Measurements from ENCODE around the gene PAX2. TPM values are rescaled to one million over a fixed set of nuclear protein-coding genes. Genes with fewer than 3 reads are reported as not detected.

The PAX2 gene
- total RNA-seq, 4 donors from 2014 or later: not detected

DNA sequence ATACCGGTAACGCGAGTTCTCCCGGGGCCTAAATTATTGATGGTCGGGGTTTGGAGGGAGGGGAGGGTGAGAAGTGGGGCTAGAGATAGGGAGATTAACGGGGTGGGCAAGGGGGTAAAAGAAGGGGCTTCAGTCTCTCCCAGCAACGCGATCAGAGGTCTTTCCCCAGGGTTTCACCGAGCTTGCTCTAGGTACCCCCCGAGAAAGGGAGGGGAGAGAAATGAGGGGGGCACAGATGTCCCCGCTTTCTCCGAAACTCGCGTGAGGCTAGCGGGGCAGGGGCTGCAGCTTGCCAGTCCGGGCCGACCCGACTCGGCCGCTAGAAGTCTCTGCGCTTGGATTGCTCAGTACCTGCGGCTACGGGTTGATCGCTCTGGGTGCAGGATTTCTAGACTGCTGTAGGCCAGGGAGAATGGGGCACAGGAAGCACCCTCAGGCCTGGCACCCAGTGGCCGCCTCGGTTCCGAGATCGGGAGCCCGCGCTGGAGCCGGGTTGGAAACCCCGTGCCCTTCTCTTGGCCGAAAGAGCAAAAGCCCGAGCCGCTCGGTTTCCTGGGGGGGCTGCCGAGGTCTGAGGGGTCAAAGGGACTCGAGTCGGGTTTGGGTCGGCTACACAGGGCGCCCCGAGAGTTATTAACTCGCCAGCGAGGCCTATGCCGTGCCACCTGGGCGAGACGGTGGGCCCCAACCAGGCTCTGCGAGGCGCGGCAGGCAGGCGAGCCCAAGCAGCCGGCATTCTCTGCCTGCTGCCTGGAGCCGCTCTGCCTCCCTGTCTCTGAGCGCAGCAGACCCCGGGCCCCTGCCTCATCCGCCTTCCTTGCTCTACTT is 3.1 kb downstream of the PAX2 start:
- H3K9me3 ChIP-seq: no peaks in the 10 kb centered on the region
- no peaks in the 10 kb centered on the region for H3K36me3 ChIP-seq
- intact Hi-C loops (cut with DNase I; ENCODE audit: low total_unique reads) (loop anchor here (10.0 kb wide), 1 partner anchor 184 kb away; no protein-coding TSS in a partner anchor), in situ Hi-C loops (cut with MboI; ENCODE audit: low pct_ligation_motif_present in 1 of 4, low pct_unique_long_range_greater_than_20kb in 1 of 4, low sequenced_read_pairs in 3 of 4) (no loop called here)
- H3K27ac ChIP-seq: no peak overlapping the region
- H3K4me1 ChIP-seq: peaks cover 14 to 46% (median 36%) of the 10 kb centered on the region in 4 donors
- peaks cover 100% of the 10 kb centered on the region for H3K27me3 ChIP-seq
- WGBS, 2 donors (ENCODE audit: low coverage in 1 of 2): 4% methylated on average over 55 of the region's 56 CpGs; no CpG with 5 or more reads in 1 of the 2 donors
- DNase-seq: no peak
- no peak overlapping the region for H3K4me3 ChIP-seq
- no peak for TF ChIP-seq POLR2A (IDR thresholded peaks at IDR 0.05)
- TF ChIP-seq EP300 (IDR thresholded peaks at IDR 0.05; ENCODE audit: low read depth): no peak
- TF ChIP-seq CTCF (IDR thresholded peaks at IDR 0.05): no peak
- TF ChIP-seq POLR2AphosphoS5 (IDR thresholded peaks at IDR 0.05): no peak

GRCh38 chr10:100749059-100749308 is 3.6 kb downstream of the PAX2 start:
- Histone ChIP-seq H3K4me3 (no peak overlapping the region), H3K4me1 (peaks cover 14 to 41% (median 35%) of the 10 kb centered on the region in 4 donors), H3K9me3 (no peaks in the 10 kb centered on the region), H3K36me3 (no peaks in the 10 kb centered on the region), H3K27ac (no peak overlapping the region), H3K27me3 (peaks cover 100% of the 10 kb centered on the region)
- in situ Hi-C loops (cut with MboI; ENCODE audit: low pct_ligation_motif_present in 1 of 4, low pct_unique_long_range_greater_than_20kb in 1 of 4, low sequenced_read_pairs in 3 of 4) (no loop called here), intact Hi-C loops (cut with DNase I; ENCODE audit: low total_unique reads) (loop anchor here (10.0 kb wide), 1 partner anchor 184 kb away; no protein-coding TSS in a partner anchor)
- no peak for DNase-seq
- no peak for TF ChIP-seq EP300 (IDR thresholded peaks at IDR 0.05; ENCODE audit: low read depth)
- TF ChIP-seq POLR2A (IDR thresholded peaks at IDR 0.05): no peak
- TF ChIP-seq POLR2AphosphoS5 (IDR thresholded peaks at IDR 0.05): no peak
- TF ChIP-seq CTCF (IDR thresholded peaks at IDR 0.05): no peak
- WGBS, 2 donors (ENCODE audit: low coverage in 1 of 2): 5 to 13% methylated on average over 7 to 8 of the region's 8 CpGs

DNA sequence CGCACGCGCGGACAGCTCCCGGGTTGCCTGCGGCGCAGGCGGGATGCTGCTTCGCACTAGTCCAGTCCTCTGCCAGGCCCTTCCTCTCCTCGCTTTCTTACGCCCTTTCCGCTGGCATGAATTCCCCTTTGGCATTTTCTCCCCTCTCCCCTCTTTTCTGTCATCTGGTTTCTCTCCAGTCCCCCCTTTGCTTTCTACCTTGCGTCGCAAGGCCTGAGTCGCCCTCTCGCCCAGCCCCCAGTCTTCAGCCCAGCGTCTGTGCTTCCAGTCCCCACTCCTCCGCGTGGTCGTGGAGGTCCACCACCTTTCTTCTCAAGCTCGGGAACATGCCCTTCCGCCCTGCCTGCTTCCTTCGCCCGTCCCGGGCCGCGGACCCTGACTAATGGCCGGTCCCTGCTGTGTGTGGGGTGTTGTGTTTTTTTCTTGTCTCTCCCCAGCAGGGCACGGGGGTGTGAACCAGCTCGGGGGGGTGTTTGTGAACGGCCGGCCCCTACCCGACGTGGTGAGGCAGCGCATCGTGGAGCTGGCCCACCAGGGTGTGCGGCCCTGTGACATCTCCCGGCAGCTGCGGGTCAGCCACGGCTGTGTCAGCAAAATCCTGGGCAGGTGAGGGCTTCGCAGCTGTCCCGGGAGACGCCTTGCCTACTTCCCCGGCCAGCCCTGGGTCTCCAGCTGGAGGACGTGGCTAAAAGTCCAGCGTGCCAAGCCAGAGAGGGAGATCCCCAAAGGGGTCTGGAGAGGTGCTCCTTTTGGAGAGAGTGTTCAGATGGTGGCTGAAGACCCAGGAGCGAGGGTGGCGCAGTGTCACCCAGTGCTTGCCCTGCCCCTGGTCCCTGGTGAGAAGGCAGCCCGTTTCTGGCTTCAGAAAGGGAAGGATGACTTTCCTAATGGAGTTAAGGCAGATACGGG is 4.2 kb downstream of the PAX2 start:
- Histone ChIP-seq H3K9me3 (no peaks in the 10 kb centered on the region), H3K36me3 (no peaks in the 10 kb centered on the region), H3K4me1 (peaks cover 14 to 35% (median 30%) of the 10 kb centered on the region in 4 donors), H3K27ac (no peak overlapping the region), H3K27me3 (peaks cover 100% of the 10 kb centered on the region), H3K4me3 (no peak overlapping the region)
- TF ChIP-seq CTCF (IDR thresholded peaks at IDR 0.05) (no peak), EP300 (IDR thresholded peaks at IDR 0.05; ENCODE audit: low read depth) (no peak), POLR2A (IDR thresholded peaks at IDR 0.05) (no peak), POLR2AphosphoS5 (IDR thresholded peaks at IDR 0.05) (no peak)
- intact Hi-C loops (cut with DNase I; ENCODE audit: low total_unique reads) (loop anchor here (10.0 kb wide), 1 partner anchor 185 kb away; no protein-coding TSS in a partner anchor), in situ Hi-C loops (cut with MboI; ENCODE audit: low pct_ligation_motif_present in 1 of 4, low pct_unique_long_range_greater_than_20kb in 1 of 4, low sequenced_read_pairs in 3 of 4) (no loop called here)
- 0 to 32% methylated on average over 5 to 33 of the region's 50 CpGs for WGBS, 2 donors (ENCODE audit: low coverage in 1 of 2)
- no peak for DNase-seq
